ENCODE results near the gene GABARAP. TPM values are rescaled to one million over a fixed set of nuclear protein-coding genes. Genes with fewer than 3 reads are reported as not detected.

The GABARAP gene
- total and polyA plus RNA-seq, 2 experiments from 2014 or later, result 355 to 847 TPM

DNA sequence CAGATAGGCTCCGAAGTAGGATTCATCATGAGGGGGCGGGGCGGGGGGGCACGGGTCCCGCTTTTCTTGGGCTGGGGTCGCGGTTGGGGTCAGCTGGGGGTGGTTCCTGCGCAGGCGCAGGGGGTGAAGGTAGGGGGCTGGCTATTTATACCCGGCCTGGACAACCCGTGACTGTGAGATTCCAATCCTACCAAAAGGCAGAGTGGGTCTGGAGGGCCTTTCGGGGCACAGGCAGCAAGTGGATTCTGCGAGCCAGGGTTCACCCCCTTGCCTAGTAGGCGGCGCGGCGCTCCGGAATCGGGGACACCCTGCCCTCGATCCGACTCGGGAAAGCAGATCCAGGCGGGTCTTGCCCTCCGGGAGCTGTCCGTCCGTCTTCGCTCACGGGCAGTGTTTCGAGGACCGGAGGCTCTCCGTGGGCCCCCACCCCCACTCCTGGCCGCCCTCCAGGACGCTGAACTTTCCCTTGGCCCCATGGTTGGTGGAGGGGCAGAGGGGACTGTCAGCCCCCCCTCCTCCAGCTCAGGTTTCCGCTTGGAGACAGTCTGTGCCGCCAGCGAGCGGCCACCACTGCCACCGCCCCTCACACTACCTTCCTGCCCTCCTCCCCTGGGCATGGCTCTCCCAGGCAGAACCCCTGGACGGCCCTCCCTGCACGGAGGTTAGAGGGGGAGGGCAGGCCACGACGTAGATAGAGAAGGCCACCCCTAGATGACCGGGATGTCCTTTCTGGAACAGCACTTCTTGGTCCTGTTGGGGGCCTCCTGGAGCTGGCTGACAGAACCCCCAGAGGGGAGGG lies 39.9 kb upstream of the GABARAP start:
- H3K4me2 ChIP-seq (ENCODE audit: unreplicated experiment), result peak overlapping the region; percentile 92
- H3K9ac ChIP-seq, result no peak overlapping the region
- no peaks in the 10 kb centered on the region for H3K36me3 ChIP-seq (ENCODE audit: low read depth)
- no peak for DNase-seq
- H4K20me1 ChIP-seq (ENCODE audit: insufficient read depth), result no peaks in the 10 kb centered on the region
- 15% methylated on average over 39 to 42 of the region's 43 CpGs for WGBS, 2 experiments (ENCODE audit: low coverage in 1 of 2, low lambda C conversion rate in 2 of 2, missing lambda C conversion rate in 2 of 2)
- peak overlapping the region; percentile 78; the same call in 1 of the 2 replicates for H2AFZ ChIP-seq
- peak overlapping the region; percentile 70 for H3K4me3 ChIP-seq
- H3K27me3 ChIP-seq (replicated peaks; ENCODE audit: insufficient read depth), result peaks cover 9% of the 10 kb centered on the region; the same call in 1 of the 2 replicates
- H3F3A ChIP-seq (ENCODE audit: insufficient read depth), result peaks cover 6% of the 10 kb centered on the region; the same call in 1 of the 2 replicates
- no peaks in the 10 kb centered on the region for H3K4me1 ChIP-seq (ENCODE audit: insufficient read depth)
- in situ Hi-C loops (cut with MboI), result no loop called here
- TF ChIP-seq EZH2 (IDR thresholded peaks at IDR 0.05; ENCODE audit: insufficient read depth, poor library complexity, severe bottlenecking) (no peak), EZH2phosphoT487 (IDR thresholded peaks at IDR 0.05; ENCODE audit: insufficient read depth, low read depth) (no peak)
- H3K9me2 ChIP-seq (ENCODE audit: insufficient read depth), result no peaks in the 10 kb centered on the region
- no peaks in the 10 kb centered on the region for H3K79me2 ChIP-seq (ENCODE audit: insufficient read depth)
- no peaks in the 10 kb centered on the region for H3K9me3 ChIP-seq (ENCODE audit: low read depth)
- no peak overlapping the region for H3K27ac ChIP-seq

GRCh38 chr17:7281074-7281952 lies 39.1 kb upstream of the GABARAP start, which contains the start of gene SLC2A4:
TSS of gene SLC2A4 (plus strand) at chr17:7281718. CDS start at chr17:7281935, 217 bp downstream.
- Histone ChIP-seq H3K4me1 (ENCODE audit: insufficient read depth) (no peaks in the 10 kb centered on the region), H3K4me3 (peak within 1 kb of the TSS; percentile 70), H3K9me2 (ENCODE audit: insufficient read depth) (no peaks in the 10 kb centered on the region), H3K36me3 (ENCODE audit: low read depth) (no peaks in the 10 kb centered on the region), H4K20me1 (ENCODE audit: insufficient read depth) (no peaks in the 10 kb centered on the region), H3K79me2 (ENCODE audit: insufficient read depth) (no peaks in the 10 kb centered on the region), H3K27ac (peak within 1 kb of the TSS; percentile 57), H3K9ac (peak within 1 kb of the TSS; percentile 74), H3K4me2 (ENCODE audit: unreplicated experiment) (peak within 1 kb of the TSS; percentile 92), H3K9me3 (ENCODE audit: low read depth) (no peaks in the 10 kb centered on the region), H3F3A (ENCODE audit: insufficient read depth) (peaks cover 6% of the 10 kb centered on the region; the same call in 1 of the 2 replicates), H2AFZ (peak within 1 kb of the TSS; percentile 78), H3K27me3 (replicated peaks; ENCODE audit: insufficient read depth) (peaks cover under 1% of the 10 kb centered on the region; the same call in 1 of the 2 replicates)
- in situ Hi-C loops (cut with MboI), result no loop called here
- peak; percentile 97 for DNase-seq
- TF ChIP-seq EZH2 (IDR thresholded peaks at IDR 0.05; ENCODE audit: insufficient read depth, poor library complexity, severe bottlenecking), result no peak
- TF ChIP-seq EZH2phosphoT487 (IDR thresholded peaks at IDR 0.05; ENCODE audit: insufficient read depth, low read depth), result no peak
- WGBS, 2 experiments (ENCODE audit: low coverage in 1 of 2, low lambda C conversion rate in 2 of 2, missing lambda C conversion rate in 2 of 2), result 3 to 4% methylated on average over 53 to 66 of the region's 71 CpGs

- Histone ChIP-seq H3K9ac (peak overlapping the region; percentile 74), H3K79me2 (ENCODE audit: insufficient read depth) (no peaks in the 10 kb centered on the region), H3F3A (ENCODE audit: insufficient read depth) (peaks cover 6% of the 10 kb centered on the region; the same call in 1 of the 2 replicates), H3K9me2 (ENCODE audit: insufficient read depth) (no peaks in the 10 kb centered on the region), H3K4me1 (ENCODE audit: insufficient read depth) (no peaks in the 10 kb centered on the region), H2AFZ (peak overlapping the region; percentile 78), H3K4me3 (peak overlapping the region; percentile 70), H3K36me3 (ENCODE audit: low read depth) (no peaks in the 10 kb centered on the region), H3K4me2 (ENCODE audit: unreplicated experiment) (peak overlapping the region; percentile 92), H3K27me3 (replicated peaks; ENCODE audit: insufficient read depth) (no peaks in the 10 kb centered on the region; the same call in 1 of the 2 replicates), H3K9me3 (ENCODE audit: low read depth) (no peaks in the 10 kb centered on the region), H4K20me1 (ENCODE audit: insufficient read depth) (no peaks in the 10 kb centered on the region), H3K27ac (peak overlapping the region; percentile 57)
- peak; percentile 89 for DNase-seq
- in situ Hi-C loops (cut with MboI), result no loop called here
- TF ChIP-seq EZH2phosphoT487 (IDR thresholded peaks at IDR 0.05; ENCODE audit: insufficient read depth, low read depth), result no peak
- no peak for TF ChIP-seq EZH2 (IDR thresholded peaks at IDR 0.05; ENCODE audit: insufficient read depth, poor library complexity, severe bottlenecking)
- WGBS, 2 experiments (ENCODE audit: low coverage in 1 of 2, low lambda C conversion rate in 2 of 2, missing lambda C conversion rate in 2 of 2), result 1 to 3% methylated on average over 29 of the region's 29 CpGs
These were observed 38.3 kb upstream of the GABARAP start for GRCh38 chr17:7280519-7281073.

GRCh38 chr17:7279448-7279847 lies 37.2 kb upstream of the GABARAP start:
- no peak overlapping the region for H3K4me3 ChIP-seq
- H3K9ac ChIP-seq, result no peak overlapping the region
- no peaks in the 10 kb centered on the region for H3K36me3 ChIP-seq (ENCODE audit: low read depth)
- H3K9me3 ChIP-seq (ENCODE audit: low read depth), result no peaks in the 10 kb centered on the region
- in situ Hi-C loops (cut with MboI), result no loop called here
- H3K79me2 ChIP-seq (ENCODE audit: insufficient read depth), result no peaks in the 10 kb centered on the region
- no peaks in the 10 kb centered on the region for H3K9me2 ChIP-seq (ENCODE audit: insufficient read depth)
- no peak overlapping the region for H3K27ac ChIP-seq
- no peak for DNase-seq
- no peaks in the 10 kb centered on the region for H4K20me1 ChIP-seq (ENCODE audit: insufficient read depth)
- H3K4me1 ChIP-seq (ENCODE audit: insufficient read depth), result no peaks in the 10 kb centered on the region
- 70 to 83% methylated on average over 8 of the region's 8 CpGs for WGBS, 2 experiments (ENCODE audit: low coverage in 1 of 2, low lambda C conversion rate in 2 of 2, missing lambda C conversion rate in 2 of 2)
- peaks cover 6% of the 10 kb centered on the region; the same call in 1 of the 2 replicates for H3F3A ChIP-seq (ENCODE audit: insufficient read depth)
- H3K4me2 ChIP-seq (ENCODE audit: unreplicated experiment), result no peak overlapping the region
- H3K27me3 ChIP-seq (replicated peaks; ENCODE audit: insufficient read depth), result no peaks in the 10 kb centered on the region; the same call in 1 of the 2 replicates
- H2AFZ ChIP-seq, result no peak overlapping the region
- TF ChIP-seq EZH2 (IDR thresholded peaks at IDR 0.05; ENCODE audit: insufficient read depth, poor library complexity, severe bottlenecking) (no peak), EZH2phosphoT487 (IDR thresholded peaks at IDR 0.05; ENCODE audit: insufficient read depth, low read depth) (no peak)
